ENCODE measurements around the gene ZNF618. TPM values are rescaled to one million over a fixed set of nuclear protein-coding genes. Genes with fewer than 3 reads are reported as not detected.

ZNF618 gene
- total RNA-seq, 1 experiment from 2014 or later, result 22.0 TPM

- TF ChIP-seq STAT6 (CRISPR knock-in tag; conservative IDR thresholded peaks at IDR 0.05; ENCODE audit: low read depth) (no peak), ZNF317 (CRISPR knock-in tag; IDR thresholded peaks at IDR 0.05; ENCODE audit: borderline replicate concordance, low read depth) (no peak), ZBTB43 (CRISPR knock-in tag; IDR thresholded peaks at IDR 0.05) (no peak), CTCF (IDR thresholded peaks at IDR 0.05) (no peak), JUN (CRISPR knock-in tag; IDR thresholded peaks at IDR 0.05) (no peak), MAX (CRISPR knock-in tag; IDR thresholded peaks at IDR 0.05) (no peak), ETV6 (CRISPR knock-in tag; IDR thresholded peaks at IDR 0.05) (no peak)
Observed at GRCh38 chr9:113920872-113921271, 44.8 kb downstream of the ZNF618 start (continued).

- TF ChIP-seq NFYB (CRISPR knock-in tag; conservative IDR thresholded peaks at IDR 0.05; ENCODE audit: low read depth), result no peak
- no peak for TF ChIP-seq NFE2L1 (CRISPR knock-in tag; IDR thresholded peaks at IDR 0.05)
- TF ChIP-seq ZNF263 (CRISPR knock-in tag; IDR thresholded peaks at IDR 0.05; ENCODE audit: low read depth), result no peak
- TF ChIP-seq ETV6 (CRISPR knock-in tag; IDR thresholded peaks at IDR 0.05), result no peak
- no peak for TF ChIP-seq SOX15 (CRISPR knock-in tag; IDR thresholded peaks at IDR 0.05)
- no peak for TF ChIP-seq USF2 (CRISPR knock-in tag; IDR thresholded peaks at IDR 0.05)
- ChIA-PET CTCF (no interaction called here), POLR2A (no interaction called here)
- Mint-ChIP-seq H3K36me3 (peaks cover 17% of the 10 kb centered on the region), H3K27ac (no peak overlapping the region), H3K27me3 (ENCODE audit: low read depth) (no peaks in the 10 kb centered on the region; the same call in 1 of the 2 replicates), H3K9me3 (peaks cover 20% of the 10 kb centered on the region), H3K4me3 (no peak overlapping the region), H3K4me1 (no peaks in the 10 kb centered on the region)
- no peak for ATAC-seq
- no peak for DNase-seq (ENCODE audit: low spot score)
Observed at GRCh38 chr9:113921396-113921925, 45.4 kb downstream of the ZNF618 start.

- H3K36me3 Mint-ChIP-seq, result peaks cover 17% of the 10 kb centered on the region
- peaks cover 20% of the 10 kb centered on the region for H3K9me3 Mint-ChIP-seq
- no peak for TF ChIP-seq RORB (CRISPR knock-in tag; IDR thresholded peaks at IDR 0.05)
- TF ChIP-seq ZMAT4 (CRISPR knock-in tag; IDR thresholded peaks at IDR 0.05), result no peak
- TF ChIP-seq TEAD1 (CRISPR knock-in tag; IDR thresholded peaks at IDR 0.05), result no peak
- TF ChIP-seq NR3C1 (CRISPR knock-in tag; conservative IDR thresholded peaks at IDR 0.05; ENCODE audit: low read depth), result no peak
- no peak for TF ChIP-seq CREB1 (CRISPR knock-in tag; IDR thresholded peaks at IDR 0.05)
- no peak for TF ChIP-seq ETV6 (CRISPR knock-in tag; IDR thresholded peaks at IDR 0.05)
- no peak for TF ChIP-seq HMGA2 (CRISPR knock-in tag; IDR thresholded peaks at IDR 0.05)
- TF ChIP-seq OVOL2 (CRISPR knock-in tag; IDR thresholded peaks at IDR 0.05; ENCODE audit: borderline replicate concordance), result no peak
- TF ChIP-seq ZNF423 (CRISPR knock-in tag; IDR thresholded peaks at IDR 0.05), result no peak
- no peak for TF ChIP-seq ZNF263 (CRISPR knock-in tag; IDR thresholded peaks at IDR 0.05; ENCODE audit: low read depth)
- no peak for TF ChIP-seq NFATC4 (CRISPR knock-in tag; IDR thresholded peaks at IDR 0.05)
- TF ChIP-seq FOXP1 (CRISPR knock-in tag; IDR thresholded peaks at IDR 0.05; ENCODE audit: borderline replicate concordance), result no peak
- TF ChIP-seq ZNF671 (CRISPR knock-in tag; IDR thresholded peaks at IDR 0.05), result no peak
- no peak for TF ChIP-seq SP1 (CRISPR knock-in tag; conservative IDR thresholded peaks at IDR 0.05)
- no peak for TF ChIP-seq GTF2I (CRISPR knock-in tag; conservative IDR thresholded peaks at IDR 0.05)
- TF ChIP-seq ATF1 (CRISPR knock-in tag; IDR thresholded peaks at IDR 0.05), result no peak
- H3K27me3 Mint-ChIP-seq (ENCODE audit: low read depth), result no peaks in the 10 kb centered on the region; the same call in 1 of the 2 replicates
- POLR2A ChIA-PET, result no interaction called here
- no peak overlapping the region for H3K4me3 Mint-ChIP-seq
- DNase-seq (ENCODE audit: low spot score) (no peak), ATAC-seq (no peak)
- CTCF ChIA-PET, result no interaction called here
- H3K4me1 Mint-ChIP-seq, result peaks cover 3% of the 10 kb centered on the region
- no peak overlapping the region for H3K27ac Mint-ChIP-seq
Observed at GRCh38 chr9:113922160-113922559, 46.1 kb downstream of the ZNF618 start.
